ENCODE data around the gene ZNF358. TPM values are rescaled to one million over a fixed set of nuclear protein-coding genes. Genes with fewer than 3 reads are reported as not detected.

The ZNF358 gene
- total RNA-seq, 2 donors from 2014 or later, result 37.8 to 56.2 TPM

- DNase-seq, result no peak
- ATAC-seq, result no peak
- intact Hi-C loops (cut with DNase I, micrococcal nuclease), result no loop called here
Observed at GRCh38 chr19:7513809-7514642, 1.9 kb upstream of the ZNF358 start.

GRCh38 chr19:7515110-7515644 lies 726 bp upstream of the ZNF358 start:
- intact Hi-C loops (cut with DNase I, micrococcal nuclease), result no loop called here
- DNase-seq (peak; percentile 37 to 69), ATAC-seq (no peak)

DNA sequence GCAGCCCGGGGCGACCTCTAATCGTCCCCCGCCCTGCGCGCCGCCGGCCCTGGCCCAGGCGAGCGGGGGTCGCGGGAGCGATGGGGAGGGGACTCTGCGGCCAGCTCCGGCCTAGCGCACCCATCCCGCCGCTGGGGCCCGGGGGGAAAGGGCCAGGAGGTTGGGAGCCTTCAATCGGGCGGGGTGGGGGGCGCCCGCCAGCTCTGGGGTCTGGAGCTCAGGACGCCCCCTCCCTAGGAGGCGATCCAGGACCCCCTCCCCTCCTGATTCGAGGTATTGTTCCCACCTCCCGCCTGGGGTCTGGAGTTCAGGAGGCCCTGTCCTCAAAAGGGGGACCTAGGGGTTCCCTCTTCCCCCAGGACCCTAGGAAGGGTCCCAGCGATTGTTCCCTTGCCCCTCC lies 430 bp downstream of the ZNF358 start:
- no peak for DNase-seq

GRCh38 chr19:7516878-7517277 lies 975 bp downstream of the ZNF358 start:
- no peak for DNase-seq

More for the DNA sequence above, 430 bp downstream of the ZNF358 start:
- no peak for ATAC-seq
- intact Hi-C loops (cut with DNase I, micrococcal nuclease), result no loop called here

GRCh38 chr19:7519361-7520130 lies 3.6 kb downstream of the ZNF358 start:
- intact Hi-C loops (cut with DNase I, micrococcal nuclease), result no loop called here
- DNase-seq (no peak), ATAC-seq (no peak)

More at GRCh38 chr19:7516878-7517277, 975 bp downstream of the ZNF358 start:
- ATAC-seq, result no peak
- intact Hi-C loops (cut with DNase I, micrococcal nuclease), result no loop called here

- ATAC-seq, result no peak
- intact Hi-C loops (cut with DNase I, micrococcal nuclease), result no loop called here
- DNase-seq, result no peak
Observed at GRCh38 chr19:7520131-7521051, 4.5 kb downstream of the ZNF358 start.

- no peak for DNase-seq
Observed at GRCh38 chr19:7521551-7522071, 5.7 kb downstream of the ZNF358 start.

DNA sequence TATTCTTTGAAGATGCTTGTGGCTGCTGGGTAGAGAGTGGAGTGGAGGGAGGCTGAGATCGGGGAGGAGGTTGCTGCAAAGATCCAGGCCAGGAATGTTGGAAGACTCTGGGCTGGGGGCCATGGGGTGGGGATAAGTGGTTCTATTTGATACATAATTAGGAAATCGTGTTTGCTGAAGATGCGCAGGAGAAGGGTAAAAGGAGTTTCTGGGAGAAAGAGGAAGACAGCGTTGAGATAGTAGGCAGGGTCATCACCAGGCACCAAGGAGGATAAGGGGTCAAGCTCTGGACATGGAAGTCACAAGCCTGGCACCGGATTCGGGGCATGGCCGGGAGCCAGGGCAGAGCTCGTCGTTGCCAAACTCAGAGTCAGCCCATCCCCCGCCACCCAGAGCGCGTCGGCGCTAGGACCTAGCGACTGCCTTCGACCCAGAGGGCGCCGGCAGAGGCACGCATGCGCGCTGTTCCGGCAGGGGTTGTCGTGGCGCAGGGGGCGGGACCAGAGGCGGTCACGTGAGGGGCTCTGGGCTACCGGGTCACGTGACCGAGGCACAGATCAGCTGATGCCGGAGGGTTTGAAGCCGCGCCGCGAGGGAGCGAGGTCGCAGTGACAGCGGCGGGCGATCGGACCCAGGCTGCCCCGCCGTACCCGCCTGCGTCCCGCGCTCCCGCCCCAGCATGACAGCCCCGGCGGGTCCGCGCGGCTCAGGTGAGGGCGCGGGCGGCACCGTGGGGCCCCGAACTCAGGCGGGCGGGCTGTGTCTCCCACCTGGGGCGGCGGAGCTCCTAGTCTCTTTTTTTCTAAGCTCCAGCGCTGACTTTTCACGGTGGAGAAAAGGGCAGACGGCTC lies 6.4 kb downstream of the ZNF358 start, which contains the start of gene MCOLN1:
MCOLN1 (plus strand) TSS at position 553 of the 851 bp plus-strand sequence; CDS start at position 680, 127 bp downstream.
- intact Hi-C loops (cut with DNase I, micrococcal nuclease), result no loop called here
- DNase-seq, result peak; percentile 99 to 100
- ATAC-seq, result peak; percentile 90

More at GRCh38 chr19:7521551-7522071, 5.7 kb downstream of the ZNF358 start:
- no peak for ATAC-seq
- intact Hi-C loops (cut with DNase I, micrococcal nuclease), result no loop called here

- ATAC-seq (peak; percentile 48), DNase-seq (no peak)
- intact Hi-C loops (cut with DNase I, micrococcal nuclease), result no loop called here
Observed at GRCh38 chr19:7522923-7523667, 7.2 kb downstream of the ZNF358 start.

DNA sequence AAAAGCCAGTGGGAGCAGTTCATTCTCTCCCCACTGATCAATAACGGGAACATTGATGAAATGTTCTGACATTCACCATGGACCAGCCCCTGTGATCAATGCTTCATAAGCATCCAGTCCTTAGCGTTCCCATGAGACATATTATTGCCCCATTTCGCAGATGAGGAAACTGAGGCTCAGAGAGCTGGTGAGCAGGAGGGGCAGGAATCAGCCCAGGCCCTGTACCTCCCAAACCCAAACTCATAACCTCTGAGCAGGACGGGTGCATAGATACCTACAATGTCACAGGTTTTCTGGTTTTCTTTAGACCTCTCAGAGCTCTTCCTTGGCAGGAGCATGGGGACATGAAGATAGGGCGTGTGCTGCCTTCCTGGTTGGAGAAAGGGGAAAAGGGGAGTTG lies 8.6 kb downstream of the ZNF358 start:
- DNase-seq (no peak), ATAC-seq (no peak)
- intact Hi-C loops (cut with DNase I, micrococcal nuclease), result no loop called here

DNA sequence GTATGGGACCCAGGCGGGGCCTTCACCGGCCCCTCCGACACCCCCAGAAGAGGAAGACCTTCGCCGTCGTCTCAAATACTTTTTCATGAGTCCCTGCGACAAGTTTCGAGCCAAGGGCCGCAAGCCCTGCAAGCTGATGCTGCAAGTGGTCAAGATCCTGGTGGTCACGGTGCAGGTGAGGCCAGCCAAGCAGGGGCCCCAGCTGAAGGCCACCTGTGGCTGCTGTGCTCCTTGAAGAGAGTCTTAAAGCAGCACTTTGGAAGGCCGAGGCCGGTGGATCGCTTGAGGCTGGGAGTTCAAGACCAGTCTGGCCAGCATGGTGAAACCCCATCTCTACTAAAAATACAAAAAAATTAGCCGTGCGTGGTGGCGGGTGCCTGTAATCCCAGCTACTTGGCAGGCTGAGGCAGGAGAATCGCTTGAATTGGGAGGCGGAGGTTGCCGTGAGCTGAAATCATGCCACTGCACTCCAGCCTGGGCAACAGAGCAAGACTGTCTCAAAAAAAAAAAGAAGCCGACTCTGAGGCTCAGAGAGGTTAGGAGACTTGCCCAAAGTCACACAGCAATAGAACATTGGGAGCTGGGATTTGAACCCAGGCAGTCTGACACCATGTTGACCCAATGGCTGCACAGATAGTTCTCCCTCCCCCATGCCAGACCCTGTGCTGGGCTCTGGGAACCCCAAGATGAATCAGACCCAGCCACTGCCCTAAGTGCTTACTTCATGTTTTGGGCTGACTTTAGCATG lies 9.3 kb downstream of the ZNF358 start:
- intact Hi-C loops (cut with DNase I, micrococcal nuclease), result no loop called here
- ATAC-seq (no peak), DNase-seq (no peak)

DNA sequence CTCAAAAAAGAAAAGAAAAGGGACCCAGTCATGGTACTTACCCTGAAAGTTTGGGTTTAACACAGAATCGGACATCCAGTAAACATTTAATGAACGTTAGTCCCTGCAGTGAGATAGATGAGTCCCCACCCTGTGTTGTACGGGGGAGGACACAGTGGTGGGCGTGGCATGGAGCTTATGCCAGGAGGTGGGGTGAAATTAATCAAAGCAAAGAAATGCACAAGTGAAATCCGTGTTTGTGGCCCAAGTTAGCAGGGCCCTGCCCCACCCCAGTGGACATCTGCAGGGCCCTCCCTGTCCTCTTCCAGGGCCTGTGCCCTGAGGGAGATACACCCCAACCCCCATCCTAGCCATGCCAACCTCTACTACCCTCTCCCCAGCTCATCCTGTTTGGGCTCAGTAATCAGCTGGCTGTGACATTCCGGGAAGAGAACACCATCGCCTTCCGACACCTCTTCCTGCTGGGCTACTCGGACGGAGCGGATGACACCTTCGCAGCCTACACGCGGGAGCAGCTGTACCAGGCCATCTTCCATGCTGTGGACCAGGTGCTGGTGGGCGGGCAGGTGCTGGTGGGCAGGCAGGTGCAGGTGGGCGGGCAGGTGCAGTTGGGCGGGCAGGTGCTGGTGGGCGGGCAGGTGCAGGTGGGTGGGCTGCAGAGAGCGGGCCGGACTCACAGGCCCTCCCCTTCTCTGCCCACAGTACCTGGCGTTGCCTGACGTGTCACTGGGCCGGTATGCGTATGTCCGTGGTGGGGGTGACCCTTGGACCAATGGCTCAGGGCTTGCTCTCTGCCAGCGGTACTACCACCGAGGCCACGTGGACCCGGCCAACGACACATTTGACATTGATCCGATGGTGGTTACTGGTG lies 10.4 kb downstream of the ZNF358 start:
- DNase-seq, result no peak
- no peak for ATAC-seq
- intact Hi-C loops (cut with DNase I, micrococcal nuclease), result no loop called here

- DNase-seq, result peak in 1 of 2 donors; percentile 22
- intact Hi-C loops (cut with DNase I, micrococcal nuclease), result no loop called here
- ATAC-seq, result no peak
Observed at GRCh38 chr19:7527516-7528191, 11.8 kb downstream of the ZNF358 start.

DNA sequence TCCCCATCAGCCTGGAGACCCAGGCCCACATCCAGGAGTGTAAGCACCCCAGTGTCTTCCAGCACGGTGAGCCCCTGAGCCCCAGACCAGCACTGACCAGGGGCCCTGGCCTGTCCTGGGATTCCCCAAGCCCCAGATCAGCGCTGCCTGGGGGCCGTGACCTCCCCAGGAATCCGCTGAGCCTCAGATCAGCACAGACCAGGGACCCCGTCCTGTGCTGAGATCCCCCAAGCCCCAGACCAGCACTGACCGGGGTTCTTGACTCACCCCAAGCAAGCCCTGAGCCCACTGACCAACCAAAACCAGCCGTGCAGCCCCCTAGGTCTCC lies 12.3 kb downstream of the ZNF358 start:
- ATAC-seq (no peak), DNase-seq (no peak)
- intact Hi-C loops (cut with DNase I, micrococcal nuclease), result no loop called here

Measured in left colon (tissue), 2 donors.